HG03139 (cell line): ENCODE data around the gene ALG9.
"Not testable (repeated sequence)": the region's sequence is repeated elsewhere in the genome, so short reads cannot be mapped to it uniquely, and the experiment has no call there.

ENCODE experiments used
- ATAC-seq: cut with Tn5 transposase; IDR thresholded peaks from one replicate; pipeline ENCODE4 v1.9.1; 2021; ENCODE audit not compliant: unreplicated experiment

The ALG9 gene

DNA sequence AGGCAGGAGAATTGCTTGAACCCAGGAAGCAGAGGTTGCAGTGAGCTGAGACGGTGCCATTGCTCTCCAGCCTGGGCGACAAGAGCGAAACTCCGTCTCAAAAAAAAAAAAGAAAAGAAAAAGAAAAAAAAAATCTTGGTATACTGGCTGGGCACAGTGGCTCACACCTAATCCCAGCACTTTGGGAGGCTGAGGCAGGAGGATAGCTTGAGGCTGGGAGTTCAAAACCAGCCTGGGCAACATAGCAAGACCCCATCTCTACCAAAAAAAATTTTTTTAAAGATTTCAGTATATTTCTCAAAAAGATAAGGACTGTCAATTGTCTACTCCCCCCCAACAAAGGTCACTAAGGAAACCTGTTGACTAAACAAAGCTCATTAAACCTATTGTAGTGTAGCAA lies 13.7 kb upstream of the ALG9 start:
- ATAC-seq, result not testable (repeated sequence)

DNA sequence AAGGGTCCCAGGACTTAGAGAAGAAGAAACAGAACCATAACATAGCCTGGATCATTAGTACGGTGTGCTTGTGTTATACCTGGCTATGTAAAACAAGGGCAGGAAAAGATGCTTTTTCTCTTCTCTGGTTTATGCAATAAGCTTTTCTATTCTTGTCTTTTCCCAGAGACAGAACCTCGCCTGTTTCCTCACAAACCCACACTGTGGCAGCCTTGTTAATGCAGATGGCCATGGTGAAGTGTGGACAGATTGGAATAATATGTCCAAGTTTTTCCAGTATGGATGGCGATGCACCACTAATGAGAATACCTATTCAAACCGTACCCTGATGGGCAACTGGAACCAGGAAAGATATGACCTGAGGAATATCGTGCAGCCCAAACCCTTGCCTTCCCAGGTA lies 10.8 kb upstream of the ALG9 start:
- ATAC-seq, result no peak

DNA sequence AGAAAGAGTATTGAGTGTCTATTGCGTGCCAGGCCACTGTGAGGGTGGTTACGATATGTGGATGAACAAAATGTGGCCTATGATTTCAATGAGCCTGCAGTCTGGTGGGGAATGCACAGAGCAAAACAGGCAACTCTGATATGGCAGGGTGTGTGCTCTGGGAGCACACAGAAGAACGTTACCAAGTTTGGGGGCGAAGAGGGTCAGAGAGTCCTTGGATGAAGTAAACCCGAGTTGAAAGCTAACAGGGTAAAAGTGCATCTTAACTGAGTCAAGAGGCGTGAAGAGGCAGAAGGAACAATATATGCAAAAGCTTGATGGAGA lies 8.2 kb upstream of the ALG9 start:
- ATAC-seq, result no peak

DNA sequence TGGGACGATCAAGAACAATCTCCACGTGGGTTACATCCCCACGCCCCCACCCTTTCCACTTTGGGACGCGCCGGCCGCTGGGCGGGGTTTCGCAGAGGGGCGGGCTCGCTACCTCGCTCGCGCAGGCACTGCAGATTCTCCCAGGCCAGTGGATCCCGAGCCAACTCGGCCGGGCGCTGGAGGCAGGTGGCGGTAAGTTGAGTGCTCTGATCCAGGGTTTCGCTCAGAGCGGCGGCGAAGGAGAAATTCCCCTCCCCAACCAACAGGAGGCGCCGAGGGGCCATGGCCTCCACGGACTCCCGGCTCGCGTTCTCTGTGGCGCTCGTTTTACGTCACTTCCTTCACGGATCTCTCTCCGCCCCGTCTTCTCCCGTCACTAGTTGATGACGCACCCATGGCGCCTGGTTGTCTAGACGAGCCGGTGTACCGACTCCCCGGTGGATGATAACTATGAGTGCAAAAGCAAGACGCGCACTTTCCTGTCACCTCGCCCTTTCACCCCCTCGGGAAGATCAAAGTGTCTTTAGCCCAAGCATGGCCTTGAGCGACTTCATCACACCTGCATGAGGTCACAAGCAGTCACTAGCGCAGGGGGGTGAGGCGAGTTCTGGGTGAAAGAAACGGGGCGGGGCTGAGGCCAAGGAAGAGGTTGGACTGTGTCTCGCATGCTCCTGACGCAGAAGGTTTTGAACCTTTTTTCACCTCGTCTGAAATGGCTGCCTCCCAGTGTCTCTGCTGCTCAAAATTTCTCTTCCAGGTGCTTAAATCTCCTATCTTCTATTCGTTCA lies 7.7 kb upstream of the ALG9 start, which contains the start of the genes CFAP68 and FDXACB1:
Gene CFAP68, plus strand, starts transcription at position 693 of the 788 bp plus-strand sequence. Its CDS starts 20 bp downstream, at position 713.
Gene FDXACB1, minus strand, starts transcription at position 317 of the 788 bp plus-strand sequence. Its CDS starts 33 bp downstream, at position 284.
- ATAC-seq, result peak; percentile 86

DNA sequence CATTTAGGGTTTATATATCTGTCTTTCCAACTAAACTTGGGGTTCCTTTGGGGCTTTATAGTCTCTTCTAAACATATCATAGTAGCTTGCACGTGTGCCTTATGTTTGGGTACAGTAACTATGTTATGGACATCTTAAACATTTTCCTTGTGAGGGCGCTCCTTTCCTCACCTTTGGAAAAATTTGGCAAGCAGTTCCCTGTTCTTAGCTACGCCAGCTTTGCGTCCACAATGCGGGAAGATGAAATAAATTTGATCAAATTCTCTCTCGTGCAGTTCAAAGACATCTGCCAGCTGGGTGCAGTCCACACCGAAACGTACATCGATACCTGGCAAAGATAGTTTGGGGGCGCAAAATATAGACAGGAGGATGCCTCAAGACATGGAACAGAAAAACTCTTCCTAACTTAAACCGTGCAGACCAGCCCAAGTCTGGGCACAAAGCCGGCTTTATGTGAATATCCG lies 7.0 kb upstream of the ALG9 start:
- ATAC-seq, result peak; percentile 5

DNA sequence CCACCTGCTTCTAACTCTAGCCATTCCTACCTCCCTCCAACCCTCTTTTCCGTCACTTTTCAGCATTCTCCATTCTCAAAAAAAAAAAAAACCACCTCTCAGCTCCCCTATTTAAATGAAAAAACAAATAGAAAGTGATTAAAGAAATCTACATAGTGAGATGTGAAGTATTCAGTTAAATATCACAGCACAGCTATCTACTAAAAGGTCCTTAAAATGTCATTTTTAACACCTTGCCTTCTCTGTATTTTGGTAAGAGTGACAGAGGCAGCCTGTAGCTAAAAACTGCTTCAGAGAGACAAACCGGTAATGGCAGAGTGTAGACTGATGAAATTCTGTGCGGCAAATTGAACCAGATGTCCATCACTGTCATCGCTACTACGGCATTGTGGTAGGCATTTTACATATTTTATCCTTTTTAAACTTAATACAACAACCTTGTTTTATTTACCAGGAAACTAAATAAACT lies 346 bp upstream of the ALG9 start:
- ATAC-seq, result no peak

DNA sequence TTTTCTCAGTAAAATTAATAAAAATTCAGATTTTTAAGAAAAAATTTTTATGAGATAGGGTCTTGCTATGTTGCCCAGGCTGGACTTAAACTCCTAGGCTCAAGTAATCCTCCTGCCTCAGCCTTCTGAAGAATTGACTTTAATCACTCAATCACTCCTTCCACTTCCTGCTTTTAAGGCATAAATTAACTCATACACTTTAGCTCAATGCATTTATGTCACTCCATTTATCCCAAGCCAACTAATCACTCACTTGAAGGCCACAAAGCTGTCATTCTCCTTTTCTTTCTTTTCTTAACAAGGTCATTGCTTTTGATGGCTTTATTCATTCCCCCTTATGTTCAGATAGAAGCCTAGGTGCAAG lies 877 bp downstream of the ALG9 start:
- no peak for ATAC-seq

DNA sequence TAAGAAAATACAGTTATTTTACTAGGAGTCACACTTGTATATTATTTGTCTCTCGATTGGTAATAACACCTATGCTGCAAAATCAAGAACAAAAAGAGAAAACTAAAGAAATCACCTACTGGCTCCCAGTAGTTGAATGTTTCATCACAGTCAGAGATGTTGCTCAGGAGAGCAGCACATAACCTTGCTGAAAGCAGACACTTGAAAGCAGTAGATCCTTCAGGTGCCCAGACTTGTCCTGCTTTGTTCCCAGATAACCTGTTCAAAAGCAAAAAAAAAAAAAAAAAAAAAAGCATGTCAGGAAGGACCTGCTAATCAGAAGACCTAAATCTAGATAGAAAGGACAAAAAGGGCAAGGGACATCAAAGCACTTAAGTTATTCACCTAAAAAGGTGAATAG lies 1.3 kb downstream of the ALG9 start:
- ATAC-seq, result no peak

DNA sequence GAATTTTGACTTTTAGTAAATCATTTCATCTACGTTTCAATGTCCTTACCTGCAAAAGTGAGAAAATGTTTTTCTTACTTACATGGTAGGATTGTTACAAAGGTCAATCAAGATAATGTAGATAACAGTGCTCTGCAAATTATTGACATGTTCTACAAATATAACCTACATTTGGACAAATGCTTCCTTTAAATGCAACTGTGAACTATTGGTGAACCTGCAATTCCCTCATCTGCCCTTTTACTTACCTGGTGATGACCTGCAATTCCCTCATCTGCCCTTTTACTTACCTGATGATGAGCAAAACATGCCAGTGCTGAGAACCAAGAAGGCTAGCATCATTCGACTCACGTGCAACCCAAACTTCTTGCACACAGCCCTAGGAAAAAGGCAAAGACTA lies 11.1 kb downstream of the ALG9 start:
- no peak for ATAC-seq

DNA sequence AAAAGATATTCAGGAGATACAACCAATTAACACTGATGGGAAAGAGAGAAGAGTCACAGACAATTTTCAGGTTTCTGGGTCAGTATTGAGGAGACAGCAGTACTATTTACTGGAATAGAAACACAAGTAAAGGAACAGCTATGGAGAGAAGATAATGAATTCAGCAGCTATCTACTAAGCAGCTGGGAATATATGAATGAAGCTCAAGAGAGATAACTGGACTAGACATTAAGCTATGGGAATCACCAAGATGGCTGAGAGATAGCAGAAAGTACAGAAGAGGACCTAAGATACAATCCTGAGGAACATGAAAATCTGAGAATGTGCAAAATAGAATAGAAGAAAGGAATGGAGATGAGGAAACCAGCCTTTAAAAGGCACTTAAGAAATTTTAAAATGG lies 15.9 kb downstream of the ALG9 start:
- no peak for ATAC-seq

DNA sequence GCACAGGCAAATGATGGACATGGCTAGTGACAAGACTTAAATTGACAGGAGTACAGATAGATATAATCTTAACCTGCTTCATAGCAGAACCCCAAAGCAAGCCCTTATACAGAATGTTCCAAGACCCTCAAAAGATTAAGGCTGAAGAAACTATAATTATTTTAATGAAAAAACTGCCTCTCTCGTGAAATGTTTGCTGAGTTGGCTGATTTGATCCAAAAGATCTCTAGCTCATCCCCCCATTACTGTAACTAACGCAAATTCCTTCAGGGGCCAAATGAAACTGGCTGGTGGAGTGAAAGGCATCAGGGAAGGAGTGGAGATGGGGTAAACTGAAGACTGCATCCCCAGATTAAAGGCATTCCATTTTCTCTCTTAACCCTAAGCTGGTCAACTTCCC lies 19.3 kb downstream of the ALG9 start:
- ATAC-seq, result no peak

DNA sequence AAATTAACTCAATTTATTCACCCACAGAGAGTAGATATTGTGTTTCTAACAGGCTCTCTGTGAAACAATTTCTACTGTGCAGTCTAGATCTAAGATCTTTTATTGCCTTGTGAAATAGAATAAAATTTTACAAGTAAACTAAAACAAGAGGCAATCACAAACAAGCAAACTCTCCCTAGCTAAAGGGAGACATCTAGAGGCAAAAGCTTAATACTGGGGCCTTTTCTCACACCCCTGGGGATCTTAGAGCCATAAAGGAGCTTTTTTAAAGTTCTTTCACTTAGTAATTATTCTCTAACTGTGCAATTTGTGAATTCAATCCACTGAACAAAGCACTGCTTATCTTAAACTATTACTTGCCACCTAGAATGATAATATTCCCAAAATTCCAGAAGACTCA lies 19.7 kb downstream of the ALG9 start:
- no peak for ATAC-seq

DNA sequence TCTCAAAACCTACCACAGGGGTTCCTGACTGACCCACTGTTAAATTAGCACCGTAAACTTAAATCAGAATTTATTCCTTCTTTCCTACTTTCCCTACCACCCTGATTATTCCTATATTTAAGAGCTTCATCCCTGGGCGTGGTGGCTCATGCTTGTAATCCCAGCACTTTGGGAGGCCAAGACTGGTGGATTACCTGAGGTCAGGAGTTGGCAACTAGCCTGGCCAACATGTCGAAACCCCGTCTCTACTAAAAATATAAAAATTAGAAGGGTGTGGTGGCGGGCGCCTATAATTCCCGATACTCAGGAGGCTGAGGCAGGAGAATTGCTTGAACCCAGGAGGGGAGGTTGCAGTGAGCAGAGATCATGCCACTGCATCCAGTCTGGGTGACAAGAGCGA lies 20.3 kb downstream of the ALG9 start:
- no peak for ATAC-seq

DNA sequence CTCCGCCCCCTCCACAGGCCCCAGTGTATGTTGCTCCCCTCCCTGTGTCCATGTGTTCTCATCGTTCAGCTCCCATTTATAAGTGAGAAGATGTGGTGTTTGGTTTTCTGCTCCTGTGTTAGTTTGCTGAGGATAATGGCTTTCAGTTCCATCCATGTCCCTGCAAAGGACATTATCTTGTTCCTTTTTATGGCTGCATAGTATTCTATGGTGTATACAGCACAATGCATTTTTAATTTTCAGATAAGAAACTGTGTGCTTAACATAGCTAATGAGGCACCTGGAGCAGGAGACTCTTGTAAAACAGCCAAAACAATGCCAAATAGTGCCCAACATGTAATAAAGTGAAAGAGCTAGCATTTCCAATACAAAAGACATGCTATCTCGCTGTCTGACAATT lies 21.8 kb downstream of the ALG9 start:
- ATAC-seq, result no peak

DNA sequence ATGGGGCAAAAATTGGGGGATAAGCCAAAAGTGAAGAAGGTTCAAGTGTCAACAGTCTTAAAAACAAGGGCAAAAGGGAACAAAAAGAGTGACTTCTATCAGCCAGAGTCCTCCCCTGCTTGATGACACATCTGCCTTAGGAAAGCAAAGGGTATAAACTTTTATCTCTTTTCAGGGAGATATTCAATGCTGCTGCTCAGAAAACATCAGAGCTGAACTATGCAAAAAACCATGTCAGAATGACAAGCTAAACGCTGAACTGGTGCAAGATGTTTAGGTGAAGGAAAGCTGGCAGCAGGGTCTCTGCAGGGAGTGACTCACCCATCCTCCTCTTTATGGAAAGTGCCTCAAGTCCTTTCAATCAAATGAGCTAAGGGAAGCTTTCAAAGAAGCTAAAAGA lies 24.7 kb downstream of the ALG9 start:
- no peak for ATAC-seq

DNA sequence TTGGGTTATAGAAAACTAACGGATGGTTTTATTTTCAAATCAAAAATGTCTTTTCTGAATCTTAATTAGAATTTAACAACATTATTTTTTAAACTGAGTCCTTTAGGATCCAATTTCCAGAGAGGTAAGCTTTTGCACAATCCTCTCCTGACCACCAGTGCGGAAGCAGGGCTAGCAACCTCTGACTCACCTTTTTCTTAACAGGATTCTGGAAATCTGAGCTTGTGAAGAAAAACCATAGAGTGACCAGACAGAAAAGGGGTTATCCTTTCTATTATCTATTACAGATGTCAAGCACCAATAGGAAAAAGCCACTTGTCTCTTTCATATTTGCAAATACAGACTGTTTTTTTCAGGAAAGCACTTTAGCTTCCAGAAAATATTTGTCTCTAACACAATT lies 25.3 kb downstream of the ALG9 start:
- ATAC-seq, result no peak

DNA sequence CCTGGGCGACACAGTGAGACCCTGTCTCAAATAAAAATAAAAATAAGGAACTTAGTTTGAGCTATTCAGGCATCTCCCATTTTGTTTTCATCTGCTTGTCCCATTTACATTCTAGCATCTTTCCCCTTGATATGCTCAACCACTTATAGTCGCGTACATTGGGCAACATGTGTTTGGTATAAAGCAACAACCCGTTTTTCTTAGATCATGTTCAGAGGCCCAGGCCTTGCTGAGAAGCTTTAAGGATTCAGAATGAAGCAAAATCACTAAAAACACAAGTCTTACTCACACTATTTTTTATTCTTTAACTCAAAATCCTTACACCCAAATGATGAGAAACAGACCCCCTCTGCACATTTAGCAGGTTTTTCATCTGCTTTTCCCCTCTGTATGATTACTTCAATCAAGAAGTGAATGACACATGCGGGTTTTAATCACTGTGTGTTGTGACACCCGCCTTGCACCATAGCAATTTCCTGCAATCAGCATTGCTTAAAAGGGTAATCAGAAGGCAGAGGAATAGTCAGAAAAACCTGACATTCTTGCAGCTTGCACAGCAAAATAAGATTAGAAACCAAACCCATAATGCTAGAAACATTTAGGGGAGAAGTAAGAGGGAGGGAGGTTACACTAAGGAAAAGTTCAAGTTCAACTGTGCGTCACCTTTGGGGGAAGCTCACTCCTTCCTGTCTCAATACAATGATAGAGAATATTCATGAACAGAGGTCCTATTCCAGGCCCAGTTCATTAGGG lies 25.9 kb downstream of the ALG9 start:
- ATAC-seq, result no peak

DNA sequence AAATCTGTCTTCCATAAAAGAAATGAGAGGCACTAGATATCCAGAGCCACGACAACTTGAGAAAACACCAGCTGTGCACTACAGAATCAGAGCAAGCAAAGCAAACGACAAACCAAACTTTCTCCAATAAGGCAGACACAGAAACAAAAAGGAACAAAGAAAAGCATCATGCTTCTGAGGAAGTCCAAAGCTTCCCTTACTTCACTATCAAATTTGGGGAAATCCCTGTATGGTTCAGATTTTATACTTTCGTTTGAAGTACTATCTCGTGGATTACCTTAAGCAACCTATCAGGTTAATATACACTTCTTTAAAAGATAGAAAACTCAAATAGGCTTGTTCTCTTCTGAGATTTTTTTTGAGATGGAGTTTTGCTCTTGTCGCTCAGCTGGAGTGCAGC lies 27.7 kb downstream of the ALG9 start:
- no peak for ATAC-seq

DNA sequence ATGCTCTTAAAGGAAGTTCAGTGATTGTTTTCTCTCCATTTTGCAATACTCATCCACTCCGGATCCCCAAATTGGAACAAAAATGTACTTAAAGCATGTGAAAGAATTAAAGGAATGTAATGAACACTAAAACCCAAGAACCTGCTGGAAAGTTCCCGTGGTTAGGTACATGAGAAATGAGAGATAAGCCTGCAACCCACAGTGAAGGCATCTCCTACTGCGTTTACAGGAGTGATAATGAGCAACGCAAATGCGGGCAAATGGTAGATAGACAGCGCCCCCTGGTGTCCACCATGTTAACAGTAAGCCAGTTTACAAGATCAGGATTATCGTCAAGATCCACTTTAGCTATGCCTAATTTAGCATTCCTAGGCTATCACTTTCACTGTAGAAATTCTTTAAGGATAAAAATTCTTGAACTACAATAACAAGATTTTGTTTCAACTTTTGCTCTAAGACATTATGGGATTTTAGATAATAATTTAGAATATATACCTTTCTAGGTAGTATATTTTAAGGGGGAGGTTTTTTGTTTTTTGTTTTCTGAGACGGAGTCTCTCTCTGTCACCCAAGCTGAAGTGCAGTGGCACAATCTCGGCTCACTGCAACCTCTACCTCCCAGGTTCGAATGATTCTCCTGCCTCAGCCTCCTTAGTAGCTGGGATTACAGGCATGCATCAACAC lies 29.9 kb downstream of the ALG9 start:
- ATAC-seq, result peak; percentile 56

DNA sequence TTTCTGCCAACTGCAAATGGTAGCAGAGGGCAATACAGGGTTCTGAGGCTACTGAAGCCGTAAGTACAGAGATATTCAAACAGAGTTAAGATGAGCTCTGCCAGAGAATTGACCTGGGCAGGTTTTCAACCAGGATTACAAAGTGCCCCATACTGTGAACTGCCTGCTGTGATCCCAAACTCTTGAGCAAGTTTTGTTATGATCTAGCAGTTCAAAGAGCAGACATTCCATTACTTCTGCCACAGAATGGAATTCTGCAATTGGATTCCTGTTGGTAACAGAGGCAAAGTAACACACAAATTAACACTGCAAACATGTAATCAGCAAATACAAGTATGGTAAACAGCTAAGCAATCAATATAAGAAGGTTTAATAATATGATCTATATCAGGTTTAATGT lies 31.2 kb downstream of the ALG9 start:
- no peak for ATAC-seq

DNA sequence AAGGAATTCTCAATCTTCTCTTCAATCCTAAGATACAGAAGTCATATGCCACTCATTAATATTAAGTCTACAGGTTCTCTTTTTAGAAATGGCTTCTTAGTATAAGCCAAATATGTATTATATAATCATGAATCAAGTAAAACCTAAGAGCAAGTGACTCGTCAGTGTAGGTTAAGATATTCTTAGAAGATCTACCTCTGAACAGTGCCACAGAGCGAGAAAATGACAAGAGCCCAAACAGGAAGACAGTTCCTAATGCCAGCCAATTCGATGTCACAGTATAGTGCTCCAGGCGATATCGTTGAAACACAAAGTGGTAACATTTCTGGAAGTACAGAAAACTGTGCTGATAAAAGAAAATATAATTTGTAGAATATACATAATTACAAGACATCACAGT lies 33.3 kb downstream of the ALG9 start:
- ATAC-seq, result no peak
